ENCODE results near the gene MS4A10. TPM values are rescaled to one million over a fixed set of nuclear protein-coding genes. Genes with fewer than 3 reads are reported as not detected.

MS4A10 gene
- total and polyA plus RNA-seq, 8 donors: 0.08 to 0.13 (median 0.10) TPM; not detected in 3

- intact Hi-C loops (cut with DNase I): no loop called here
- no peaks in the 10 kb centered on the region for H3K4me1 ChIP-seq
- TF ChIP-seq CTCF (IDR thresholded peaks at IDR 0.05): no peak
Observed at GRCh38 chr11:60769811-60770210, 15.3 kb upstream of the MS4A10 start.

GRCh38 chr11:60771146-60771545 lies 14.0 kb upstream of the MS4A10 start:
- Histone ChIP-seq H3K36me3 (no peaks in the 10 kb centered on the region), H3K27ac (no peak overlapping the region), H3K4me1 (peaks cover 0 to 8% of the 10 kb centered on the region in 2 donors), H3K9me3 (no peaks in the 10 kb centered on the region), H3K4me3 (no peak overlapping the region), H3K27me3 (peaks cover 0 to 14% of the 10 kb centered on the region in 2 donors)
- intact Hi-C loops (cut with DNase I): no loop called here
- no peak for TF ChIP-seq CTCF (IDR thresholded peaks at IDR 0.05)
- ATAC-seq: no peak
- DNase-seq: no peak

More at GRCh38 chr11:60769811-60770210, 15.3 kb upstream of the MS4A10 start:
- Histone ChIP-seq H3K9me3 (no peaks in the 10 kb centered on the region), H3K27me3 (peaks cover 0 to 22% of the 10 kb centered on the region in 2 donors), H3K27ac (no peak overlapping the region), H3K4me3 (no peak overlapping the region), H3K36me3 (no peaks in the 10 kb centered on the region)
- peak in 1 of 4 donors; percentile 67 for DNase-seq
- ATAC-seq: no peak

- Histone ChIP-seq H3K4me3 (no peak overlapping the region), H3K9me3 (no peaks in the 10 kb centered on the region), H3K27ac (no peak overlapping the region), H3K4me1 (peaks cover 0 to 8% of the 10 kb centered on the region in 2 donors), H3K36me3 (no peaks in the 10 kb centered on the region), H3K27me3 (peaks cover 0 to 6% of the 10 kb centered on the region in 2 donors)
- intact Hi-C loops (cut with DNase I): no loop called here
- no peak for TF ChIP-seq CTCF (IDR thresholded peaks at IDR 0.05)
- DNase-seq (no peak), ATAC-seq (no peak)
Observed at GRCh38 chr11:60771879-60772525, 13.1 kb upstream of the MS4A10 start.

GRCh38 chr11:60772666-60773065 lies 12.5 kb upstream of the MS4A10 start:
- TF ChIP-seq CTCF (IDR thresholded peaks at IDR 0.05): no peak
- intact Hi-C loops (cut with DNase I): no loop called here

GRCh38 chr11:60774726-60775125 lies 10.4 kb upstream of the MS4A10 start:
- H3K36me3 ChIP-seq: no peaks in the 10 kb centered on the region
- H3K4me1 ChIP-seq: peaks cover 0 to 8% of the 10 kb centered on the region in 2 donors
- DNase-seq: no peak
- H3K27ac ChIP-seq: no peak overlapping the region
- no peaks in the 10 kb centered on the region for H3K9me3 ChIP-seq
- H3K4me3 ChIP-seq: no peak overlapping the region
- intact Hi-C loops (cut with DNase I): no loop called here
- no peaks in the 10 kb centered on the region for H3K27me3 ChIP-seq
- no peak for ATAC-seq
- TF ChIP-seq CTCF (IDR thresholded peaks at IDR 0.05): no peak

More at GRCh38 chr11:60772666-60773065, 12.5 kb upstream of the MS4A10 start:
- Histone ChIP-seq H3K36me3 (no peaks in the 10 kb centered on the region), H3K27ac (no peak overlapping the region), H3K4me3 (no peak overlapping the region), H3K27me3 (no peaks in the 10 kb centered on the region), H3K9me3 (no peaks in the 10 kb centered on the region), H3K4me1 (peaks cover 0 to 8% of the 10 kb centered on the region in 2 donors)
- ATAC-seq: no peak
- DNase-seq: no peak
